OCI-LY3 (cell line): ENCODE results near the gene NR2C2AP.

Experiments used
- EZH2phosphoT487 ChIP-seq: fragments of 200-600 bp; shearing (Covaris generic); IDR thresholded peaks from 2 replicates; pipeline ENCODE4 v1.6.1; 2018; ENCODE audit warnings: antibody characterized with exemption, mixed run types, low read depth
- TF ChIP-seq, protein P1 (sequence below): fragments of 200-600, 300-600 bp; sonication (generic); IDR thresholded peaks from 2 replicates; pipeline ENCODE4 v1.5.1; 2014; ENCODE audit warnings: antibody characterized with exemption, low read length, low read depth

GRCh38 chr19:19227217-19227616 is 24.0 kb upstream of the NR2C2AP start:
- TF ChIP-seq, protein P1, sequence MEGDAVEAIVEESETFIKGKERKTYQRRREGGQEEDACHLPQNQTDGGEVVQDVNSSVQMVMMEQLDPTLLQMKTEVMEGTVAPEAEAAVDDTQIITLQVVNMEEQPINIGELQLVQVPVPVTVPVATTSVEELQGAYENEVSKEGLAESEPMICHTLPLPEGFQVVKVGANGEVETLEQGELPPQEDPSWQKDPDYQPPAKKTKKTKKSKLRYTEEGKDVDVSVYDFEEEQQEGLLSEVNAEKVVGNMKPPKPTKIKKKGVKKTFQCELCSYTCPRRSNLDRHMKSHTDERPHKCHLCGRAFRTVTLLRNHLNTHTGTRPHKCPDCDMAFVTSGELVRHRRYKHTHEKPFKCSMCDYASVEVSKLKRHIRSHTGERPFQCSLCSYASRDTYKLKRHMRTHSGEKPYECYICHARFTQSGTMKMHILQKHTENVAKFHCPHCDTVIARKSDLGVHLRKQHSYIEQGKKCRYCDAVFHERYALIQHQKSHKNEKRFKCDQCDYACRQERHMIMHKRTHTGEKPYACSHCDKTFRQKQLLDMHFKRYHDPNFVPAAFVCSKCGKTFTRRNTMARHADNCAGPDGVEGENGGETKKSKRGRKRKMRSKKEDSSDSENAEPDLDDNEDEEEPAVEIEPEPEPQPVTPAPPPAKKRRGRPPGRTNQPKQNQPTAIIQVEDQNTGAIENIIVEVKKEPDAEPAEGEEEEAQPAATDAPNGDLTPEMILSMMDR = no peak
- TF ChIP-seq EZH2phosphoT487 = no peak
